Inflammatory macrophage (primary cell): ENCODE results near the gene CFAP47.

Experiments
- DNase-seq, 2 donors: peaks; one replicate each; pipeline ENCODE4 v3.0.0-alpha.2; 2020 to 2022

The CFAP47 gene

DNA sequence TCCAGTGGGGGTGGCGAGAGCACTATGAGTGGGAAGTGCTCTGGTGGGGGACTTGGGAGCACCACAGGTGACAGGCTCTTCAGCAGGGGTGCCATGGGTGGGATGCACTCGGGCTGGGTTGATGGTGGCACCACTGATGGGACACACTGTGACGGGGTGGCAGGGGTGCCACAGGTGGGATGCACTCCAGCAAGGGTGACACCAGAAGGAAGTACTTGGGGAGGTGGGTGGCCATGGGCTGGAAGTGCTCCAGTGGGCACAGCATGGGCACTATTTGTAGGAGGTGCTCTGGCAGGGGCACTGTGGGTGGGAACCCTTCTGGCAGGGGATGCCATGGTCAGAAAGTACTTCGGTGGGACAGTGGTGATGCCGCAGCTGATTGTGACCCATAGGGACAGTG, 346.6 kb downstream of the CFAP47 start:
- DNase-seq: no peak

DNA sequence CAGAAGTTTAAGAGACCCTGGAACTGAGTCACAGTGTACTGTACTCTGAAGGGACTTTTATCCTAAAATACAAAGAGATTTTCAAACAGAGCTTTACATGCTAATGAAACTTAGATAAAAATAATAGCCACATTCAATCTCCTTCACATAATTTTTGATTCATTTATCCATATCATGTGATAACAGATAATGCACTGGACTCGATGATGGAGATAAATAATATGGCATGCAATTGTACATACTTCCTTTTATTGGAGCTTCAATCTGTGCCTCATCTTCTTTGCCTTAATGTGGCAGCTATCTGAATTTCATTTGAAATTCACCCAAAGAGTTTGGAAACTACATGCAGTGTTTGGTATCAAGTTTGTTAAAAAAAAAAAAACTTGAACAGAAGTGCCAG, 390.6 kb downstream of the CFAP47 start:
- DNase-seq: no peak

DNA sequence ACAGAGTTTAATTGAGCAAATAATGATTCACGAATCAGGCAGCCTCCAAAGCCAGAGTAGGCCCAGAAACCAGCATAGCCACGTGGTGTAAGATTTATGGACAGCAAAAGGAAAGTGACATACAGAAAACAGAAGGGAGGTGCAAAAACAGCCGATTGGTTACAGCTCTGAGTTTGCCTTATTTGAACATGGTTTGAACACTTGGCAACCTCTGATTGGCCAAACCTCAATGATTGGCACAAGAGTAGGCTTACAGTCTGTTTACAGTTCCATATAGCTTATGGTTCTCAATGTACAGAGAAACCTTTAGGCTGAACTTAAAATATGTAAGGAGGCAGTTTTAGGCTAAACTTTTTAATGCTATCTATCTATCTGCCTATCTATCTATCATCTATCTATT, 394.8 kb downstream of the CFAP47 start:
- no peak for DNase-seq

DNA sequence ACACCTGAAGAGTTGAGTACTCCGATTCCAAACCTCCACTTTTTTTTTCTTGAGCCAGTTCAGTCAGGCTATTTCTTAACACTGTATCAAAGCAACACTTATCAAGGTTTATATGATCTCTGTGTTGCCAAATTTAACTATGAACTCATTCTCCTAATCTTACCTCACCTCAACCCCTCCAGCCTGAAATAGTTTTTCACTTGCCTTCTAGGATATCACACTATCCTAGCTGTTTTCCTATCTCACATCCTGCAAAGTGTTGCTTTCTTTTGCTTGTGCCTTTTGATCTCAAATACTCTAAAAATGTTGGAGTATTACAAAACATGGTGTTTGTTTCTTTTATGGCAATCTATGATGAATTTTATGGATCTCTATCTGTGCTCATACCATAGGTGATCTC, 415.0 kb downstream of the CFAP47 start:
- DNase-seq: no peak

DNA sequence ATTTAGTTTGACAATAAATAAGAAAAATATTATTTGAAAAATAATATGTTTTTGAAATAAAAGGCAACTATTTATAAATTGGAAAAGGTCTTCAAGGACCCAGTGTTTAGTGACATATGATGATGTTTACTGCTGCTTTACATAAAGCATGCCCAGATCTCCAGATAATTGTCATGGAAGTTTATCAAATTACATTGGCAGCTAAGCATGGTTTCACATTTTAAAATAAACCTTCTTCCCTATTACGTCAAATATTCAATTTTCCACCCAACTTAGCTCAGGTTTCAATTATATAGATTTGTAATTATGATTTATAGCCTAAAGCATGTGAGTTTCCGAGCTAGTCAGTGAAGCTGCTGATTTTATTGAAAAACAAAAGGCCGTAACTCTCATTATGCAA, 417.2 kb downstream of the CFAP47 start:
- no peak for DNase-seq

DNA sequence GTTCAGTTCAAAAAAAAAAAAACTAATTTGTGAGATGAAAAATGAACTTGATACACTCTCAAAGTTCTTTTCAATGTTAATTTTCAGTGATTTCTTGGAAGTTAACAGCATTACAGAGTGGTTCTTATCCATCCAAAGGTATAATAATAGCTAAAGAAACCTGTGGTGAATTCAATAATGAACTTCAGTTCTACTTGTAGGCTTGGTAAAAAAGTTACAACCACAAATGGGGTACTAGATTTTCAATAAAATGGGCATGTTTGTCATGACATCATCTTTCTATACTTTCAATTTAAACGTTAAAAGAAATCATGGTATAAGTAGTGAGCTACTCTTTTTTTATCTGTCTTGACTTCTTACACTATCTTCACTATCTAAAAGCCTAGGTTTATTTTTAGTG, 424.8 kb downstream of the CFAP47 start:
- no peak for DNase-seq

DNA sequence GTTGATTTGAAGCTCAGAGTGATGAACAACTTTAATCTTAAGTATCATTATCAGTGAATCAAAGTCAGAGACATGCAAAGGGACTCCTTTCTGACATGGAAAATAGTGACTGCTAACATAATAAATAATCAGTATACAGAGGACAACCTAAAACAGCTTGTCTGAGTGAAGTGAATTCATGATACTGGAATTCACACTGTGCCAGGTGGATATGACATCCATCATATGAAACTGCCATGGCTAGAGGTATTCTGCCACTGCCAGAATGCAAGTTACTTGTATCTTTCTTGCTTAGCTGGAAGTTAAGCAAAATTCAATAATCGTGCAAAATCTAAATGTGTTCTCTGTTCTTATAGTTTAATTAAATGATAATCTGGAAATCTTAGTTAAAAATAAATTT, 429.0 kb downstream of the CFAP47 start:
- no peak for DNase-seq

DNA sequence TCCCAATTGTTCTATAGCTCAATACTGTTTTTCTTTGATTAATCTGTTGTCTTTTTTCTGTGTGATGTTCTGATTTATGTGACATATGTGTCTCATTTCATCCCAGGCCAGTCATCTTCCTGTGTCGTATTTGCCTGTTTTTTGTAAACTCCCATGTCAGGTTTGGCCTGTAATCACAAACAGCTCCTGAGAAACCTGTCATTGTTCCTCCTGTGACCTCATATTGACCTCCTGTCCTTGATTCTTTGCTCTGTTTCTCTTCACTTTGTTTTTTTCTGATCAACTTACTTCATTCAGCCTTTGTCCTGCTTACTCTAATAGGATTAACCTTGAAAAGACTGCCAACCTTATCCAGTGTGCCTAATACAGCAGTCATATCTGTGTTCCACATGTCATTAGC, 438.3 kb downstream of the CFAP47 start:
- no peak for DNase-seq

DNA sequence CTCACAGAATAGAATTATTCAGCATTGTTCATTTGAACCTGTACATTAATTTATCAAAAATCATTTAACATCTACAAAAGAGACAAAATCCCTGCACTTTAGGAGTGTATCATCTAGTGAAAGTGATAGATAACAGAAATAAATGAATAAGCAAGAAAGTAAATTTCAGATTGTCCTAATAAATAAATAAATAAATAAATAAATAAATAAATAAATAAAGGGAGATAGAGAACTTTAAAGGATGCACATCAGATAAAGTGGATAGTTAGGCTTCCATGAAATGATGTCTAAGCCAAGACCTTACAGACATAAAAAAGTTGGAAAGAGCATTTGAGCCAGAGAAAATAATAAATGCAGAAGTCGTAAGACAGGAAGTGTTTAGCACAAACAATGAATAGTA, 444.7 kb downstream of the CFAP47 start:
- DNase-seq: no peak

DNA sequence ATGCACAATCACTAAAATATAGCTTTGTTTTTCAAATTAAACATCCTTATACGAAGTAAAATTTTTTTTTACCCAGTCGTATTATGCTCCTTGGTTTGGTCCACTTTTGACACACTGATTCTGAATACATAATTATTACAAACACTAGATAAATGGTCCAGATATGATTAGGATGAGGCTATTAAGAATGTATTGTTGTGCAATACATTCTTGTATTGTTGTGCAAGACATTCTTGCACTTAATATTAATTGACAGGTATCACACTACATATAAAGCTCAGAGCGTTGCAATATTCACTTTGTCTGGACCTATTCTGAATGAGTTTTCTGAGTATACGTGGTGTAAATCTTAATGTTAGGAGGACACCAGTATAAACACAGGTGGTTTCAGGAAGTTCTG, 464.0 kb downstream of the CFAP47 start:
- no peak for DNase-seq

DNA sequence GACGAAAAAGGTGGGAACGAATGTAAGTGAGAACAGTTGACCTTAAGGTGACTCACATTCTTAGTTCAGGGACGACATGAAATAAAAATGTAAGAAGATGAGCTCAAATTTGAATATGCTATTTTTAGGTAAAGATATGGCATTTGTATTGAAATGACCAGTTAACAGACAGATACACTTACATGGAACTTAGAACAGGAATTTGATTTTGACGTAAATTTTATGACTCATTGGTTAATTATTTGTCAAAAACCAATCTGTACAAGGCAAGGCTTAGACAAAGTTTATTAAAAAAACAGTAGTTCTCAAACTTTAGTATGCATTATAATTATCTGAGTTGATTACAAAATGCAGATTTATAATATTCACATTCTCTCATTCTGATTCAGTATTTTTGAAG, 469.4 kb downstream of the CFAP47 start:
- no peak for DNase-seq

DNA sequence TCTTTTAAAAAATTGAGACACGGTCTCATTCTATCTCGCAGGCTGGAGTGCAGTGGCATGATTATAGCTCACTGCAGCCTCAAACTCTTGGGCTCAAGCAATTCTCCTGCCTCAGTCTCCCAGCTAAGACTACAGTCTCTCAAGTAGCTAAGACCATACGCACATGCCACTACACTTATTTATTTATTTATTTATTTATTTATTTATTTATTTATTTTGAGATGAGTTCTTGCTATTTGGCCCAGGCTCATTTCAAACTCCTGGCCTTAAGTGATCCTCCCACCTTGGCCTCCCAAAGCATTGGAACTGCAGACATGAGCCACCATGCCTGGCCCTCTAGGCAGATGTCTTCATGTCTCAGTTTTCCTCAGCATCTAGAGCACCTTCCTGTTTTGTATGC, 482.2 kb downstream of the CFAP47 start:
- DNase-seq: no peak

DNA sequence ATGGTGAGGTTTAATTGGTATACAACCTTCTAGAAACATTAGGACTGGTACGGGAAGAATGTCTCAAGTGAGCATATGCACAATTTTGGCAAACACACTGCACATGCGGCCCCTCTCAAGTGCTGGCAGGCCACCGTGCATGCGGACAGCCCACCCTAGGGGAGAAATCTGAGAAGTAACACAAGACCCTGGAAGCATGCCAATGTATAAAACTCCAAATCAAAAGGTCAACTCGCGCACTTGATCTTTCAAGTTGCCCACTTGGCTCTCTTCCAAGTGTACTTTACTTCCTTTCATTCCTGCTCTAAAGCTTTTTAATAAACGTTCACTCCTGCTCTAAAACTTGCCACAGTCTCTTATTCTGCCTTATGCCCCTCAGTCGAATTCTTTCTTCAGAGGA, 488.3 kb downstream of the CFAP47 start:
- no peak for DNase-seq

DNA sequence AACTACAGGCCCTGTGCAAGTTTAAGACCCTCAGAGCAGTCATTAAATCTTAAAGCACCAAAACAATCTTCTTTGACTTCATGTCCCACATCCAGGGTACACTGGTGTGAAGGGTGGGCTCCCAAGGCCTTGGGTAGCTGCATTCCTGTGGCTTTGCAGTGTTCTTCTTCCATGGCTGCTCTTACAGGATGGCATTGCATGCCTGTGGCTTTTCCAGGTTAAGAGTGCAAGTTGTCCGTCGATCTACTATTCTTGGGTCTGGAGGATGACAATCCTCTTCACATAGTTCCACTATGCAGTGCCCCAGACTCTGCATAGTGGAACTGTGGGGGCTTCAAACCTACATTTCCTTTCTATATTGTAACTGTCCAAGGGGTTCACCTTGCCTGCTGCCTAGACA, 494.5 kb downstream of the CFAP47 start:
- no peak for DNase-seq

DNA sequence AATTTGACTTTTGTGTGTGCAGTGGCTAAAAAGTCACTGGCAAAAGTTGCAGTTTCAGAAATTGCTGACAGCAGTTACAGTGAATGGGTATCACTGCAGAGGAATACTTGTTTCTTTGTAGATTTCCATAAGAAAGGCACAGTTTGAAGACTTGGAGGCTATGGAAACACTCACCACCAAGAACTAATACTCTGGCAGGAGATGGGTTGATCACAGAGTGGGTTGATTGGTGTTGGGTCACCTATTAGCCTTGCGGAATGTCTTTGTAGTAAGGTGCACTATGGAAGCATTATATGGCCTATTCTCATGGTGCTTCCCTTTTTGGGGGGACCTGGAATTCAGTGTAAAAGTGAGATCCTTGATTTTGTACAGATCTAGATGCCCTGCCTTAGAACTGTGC, 502.8 kb downstream of the CFAP47 start:
- no peak for DNase-seq

DNA sequence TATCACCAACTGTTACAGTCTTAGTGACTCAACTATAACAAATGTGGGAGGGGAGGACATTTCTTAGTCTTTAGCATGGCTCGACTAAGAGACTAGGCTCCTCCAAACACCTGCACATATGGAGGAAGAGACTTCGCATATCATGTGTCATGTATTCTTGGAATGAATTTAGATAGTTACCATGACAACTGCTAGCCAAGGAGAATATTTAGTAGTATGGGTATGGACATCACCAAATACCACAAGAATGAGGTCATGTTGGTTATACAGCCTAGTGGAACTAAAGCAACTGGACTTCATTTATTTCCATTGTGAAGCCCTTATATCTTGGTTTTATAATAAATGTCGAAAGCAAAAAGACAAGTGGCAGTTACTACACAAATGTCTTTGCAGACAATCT, 512.3 kb downstream of the CFAP47 start:
- DNase-seq: no peak

DNA sequence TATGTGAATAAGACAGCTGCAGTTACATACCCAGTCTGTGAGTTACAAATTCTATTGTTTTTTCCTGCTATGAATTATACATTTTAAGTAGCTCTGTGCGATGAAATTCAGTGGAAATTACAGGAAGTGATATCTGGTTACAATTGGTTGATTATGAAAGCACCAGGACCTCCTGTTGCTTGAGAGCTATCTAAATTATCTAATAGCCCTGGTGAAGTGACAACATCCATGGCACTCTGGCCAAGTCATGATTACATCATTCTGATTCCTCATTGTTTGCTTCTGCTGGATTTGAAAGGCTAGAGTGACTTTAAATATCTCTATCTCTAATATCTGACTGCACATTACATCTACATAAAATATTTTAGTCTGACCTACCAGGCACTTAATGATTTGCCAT, 515.0 kb downstream of the CFAP47 start:
- no peak for DNase-seq
